IMR-90 (cell line): ENCODE results near the gene ZFYVE1. TPM values are rescaled to one million over a fixed set of nuclear protein-coding genes. Genes with fewer than 3 reads are reported as not detected.
A peak's percentile ranks its signal among the peaks of the same experiment; 100 is the strongest.

Experiments used
- ATAC-seq: fragments of 200-7000 bp; cut with Tn5 transposase; 2 replicates; pipeline ENCODE4 v1.9.1; 2020; ENCODE audit warnings: low read depth, mild to moderate bottlenecking, moderate library complexity
- BruUV-seq: library from RNA; stranded (reverse); fragments of 400-500 nt; replicated peaks from 2 replicates; lab custom pipeline; 2021; lab: Mats Ljungman, UMichigan
- CTCF ChIA-PET: fragments of 300-600 bp; formaldehyde crosslinking; extraction: SDS; loops from one replicate; lab custom pipeline; 2021; ENCODE audit warnings: antibody characterized with exemption; lab: Yijun Ruan, JAX
- POLR2A ChIA-PET: fragments of 300-600 bp; sonication (Branson Sonifier 250); formaldehyde crosslinking; loops from one replicate; lab custom pipeline; 2022; ENCODE audit warnings: antibody characterized with exemption; ENCODE audit not compliant: unreplicated experiment; lab: Charles Lee
- DNase-seq: peaks from one replicate; pipeline ENCODE4 v3.0.0; 2013
- H2AFZ ChIP-seq: replicated peaks from 2 replicates; pipeline ENCODE3; 2013; ENCODE audit warnings: low read length, mild to moderate bottlenecking; ENCODE audit not compliant: poor library complexity
- H2AK5ac ChIP-seq: 2 replicates; pipeline ENCODE4 v1.6.1; 2013; ENCODE audit warnings: low read depth, low read length, inconsistent platforms
- H2AK9ac ChIP-seq: replicated peaks from 2 replicates; pipeline ENCODE3; 2013; ENCODE audit warnings: mild to moderate bottlenecking, low read depth, low read length, moderate library complexity; ENCODE audit not compliant: poor library complexity
- H2BK120ac ChIP-seq: 2 replicates; pipeline ENCODE4 v1.6.1; 2013; ENCODE audit warnings: low read depth, low read length, inconsistent platforms
- H2BK15ac ChIP-seq: 3 replicates; pipeline ENCODE4 v1.6.1; 2013; ENCODE audit warnings: low read depth, low read length, inconsistent platforms
- H2BK20ac ChIP-seq: 2 replicates; pipeline ENCODE4 v1.6.1; 2013; ENCODE audit warnings: low read depth, mild to moderate bottlenecking, inconsistent platforms, low read length, moderate library complexity
- H2BK5ac ChIP-seq: 2 replicates; pipeline ENCODE4 v1.6.1; 2013; ENCODE audit warnings: mild to moderate bottlenecking, low read depth, low read length, inconsistent platforms; ENCODE audit not compliant: poor library complexity, severe bottlenecking
- H3K14ac ChIP-seq: replicated peaks from 2 replicates; pipeline ENCODE4 v1.6.1; 2013; ENCODE audit warnings: low read depth, low read length, inconsistent platforms
- H3K18ac ChIP-seq: 2 replicates; pipeline ENCODE4 v1.6.1; 2013; ENCODE audit warnings: low read depth, low read length, control low read depth
- H3K23ac ChIP-seq: 2 replicates; pipeline ENCODE4 v1.6.1; 2013; ENCODE audit warnings: low read depth, low read length, inconsistent platforms
- H3K27ac ChIP-seq: 2 replicates; pipeline ENCODE4 v1.5.1; 2013; ENCODE audit warnings: mild to moderate bottlenecking, control low read depth, low read length; ENCODE audit not compliant: insufficient read depth
- H3K27me3 ChIP-seq: 2 replicates; pipeline ENCODE4 v1.6.1; 2013; ENCODE audit warnings: low read length; ENCODE audit not compliant: control insufficient read depth, insufficient read depth
- H3K36me3 ChIP-seq: 2 replicates; pipeline ENCODE4 v1.6.1; 2013; ENCODE audit warnings: low read length, mixed read lengths; ENCODE audit not compliant: control insufficient read depth, insufficient read depth
- H3K4ac ChIP-seq: 2 replicates; pipeline ENCODE4 v1.6.1; 2013; ENCODE audit warnings: low read depth, low read length, inconsistent platforms
- H3K4me1 ChIP-seq: 2 replicates; pipeline ENCODE4 v1.6.1; 2013; ENCODE audit warnings: low read length, mixed read lengths; ENCODE audit not compliant: control insufficient read depth, insufficient read depth
- H3K4me2 ChIP-seq: 2 replicates; pipeline ENCODE4 v1.6.1; 2013; ENCODE audit warnings: low read depth, mild to moderate bottlenecking, control low read depth, low read length, moderate library complexity
- H3K4me3 ChIP-seq: 2 replicates; pipeline ENCODE4 v1.5.1; 2013; ENCODE audit warnings: low read depth, mild to moderate bottlenecking, control low read depth, low read length, moderate library complexity; ENCODE audit not compliant: insufficient read depth
- H3K56ac ChIP-seq: 2 replicates; pipeline ENCODE4 v1.6.1; 2013; ENCODE audit warnings: low read length, inconsistent platforms; ENCODE audit not compliant: insufficient read depth; ENCODE audit errors: extremely low read depth
- H3K79me1 ChIP-seq, 2 experiments: 2 replicates each; pipeline ENCODE4 v1.6.1; 2013; ENCODE audit warnings: low read length in 2 of 2, inconsistent platforms in 1 of 2, low read depth in 1 of 2
- H3K9ac ChIP-seq: 2 replicates; pipeline ENCODE4 v1.6.1; 2013; ENCODE audit warnings: low read depth, low read length, control low read depth
- H3K9me1 ChIP-seq: 2 replicates; pipeline ENCODE4 v1.6.1; 2013; ENCODE audit warnings: low read length, inconsistent platforms; ENCODE audit not compliant: insufficient read depth
- H3K9me3 ChIP-seq: 2 replicates; pipeline ENCODE4 v1.6.1; 2013; ENCODE audit warnings: low read length; ENCODE audit not compliant: control insufficient read depth, insufficient read depth
- H4K20me1 ChIP-seq: 2 replicates; pipeline ENCODE4 v1.6.1; 2013; ENCODE audit warnings: low read length, inconsistent platforms; ENCODE audit not compliant: insufficient read depth
- H4K5ac ChIP-seq: 2 replicates; pipeline ENCODE4 v1.6.1; 2013; ENCODE audit warnings: mild to moderate bottlenecking, low read depth, low read length, control low read depth
- H4K8ac ChIP-seq, 2 experiments: 2 replicates each; pipeline ENCODE4 v1.6.1; 2013; ENCODE audit warnings: low read depth in 2 of 2, low read length in 2 of 2, control low read depth in 1 of 2, inconsistent platforms in 1 of 2
- H4K91ac ChIP-seq: 2 replicates; pipeline ENCODE4 v1.6.1; 2013; ENCODE audit warnings: low read depth, low read length, inconsistent platforms; ENCODE audit not compliant: insufficient read depth
- CEBPB ChIP-seq: IDR thresholded peaks from 2 replicates; pipeline ENCODE4 v1.6.1; 2012; ENCODE audit warnings: low read depth, low read length, improper control_type of control experiment
- POLR2A ChIP-seq: IDR thresholded peaks from 2 replicates; pipeline ENCODE4 v1.6.1; 2012; ENCODE audit warnings: mild to moderate bottlenecking, low read depth, low read length
- WGBS, 2 experiments: methylation state at CpG; one replicate each; pipeline versions ENCODE4 v1.1.5 to v1.1.7; 2013; ENCODE audit warnings: missing lambda C conversion rate in 2 of 2; ENCODE audit not compliant: insufficient read length in 1 of 2; ENCODE audit errors: extremely low coverage in 2 of 2; 5-methylcytosine and 5-hydroxymethylcytosine counted together
- dilution Hi-C: fragments of 300-500 bp; cut with HindIII; formaldehyde crosslinking; loops from one replicate; pipeline ENCODE4 v1.14.3; 2018; ENCODE audit warnings: low sequenced_read_pairs; ENCODE audit not compliant: unreplicated experiment
- in situ Hi-C: fragments of 300-500 bp; cut with MboI; formaldehyde crosslinking; loops from 3 replicates; pipeline ENCODE4 v1.14.3; 2019; ENCODE audit warnings: low sequenced_read_pairs, inconsistent platforms, mixed read lengths
- intact Hi-C: fragments of 100-400 bp; cut with micrococcal nuclease; formaldehyde crosslinking; loops from 2 replicates; pipeline ENCODE4 v1.10.0; 2022
- polyA plus RNA-seq, 3 experiments: library from polyadenylated mRNA; depleted of rRNA; stranded (reverse); fragments of >200 nt; gene quantifications; 2 replicates each; pipeline ENCODE4 v1.2.3, GENCODE V29; 2012; ENCODE audit warnings: low replicate concordance in 1 of 3
- total RNA-seq: library from RNA; depleted of rRNA; stranded (reverse); fragments of >200 nt; gene quantifications from 2 replicates; pipeline ENCODE4 v1.2.3, GENCODE V29; 2012

ZFYVE1 gene
- total and polyA plus RNA-seq, 2 of the 4 experiments (the other 2 are of a cell fraction) = 12.2 to 14.2 TPM

DNA sequence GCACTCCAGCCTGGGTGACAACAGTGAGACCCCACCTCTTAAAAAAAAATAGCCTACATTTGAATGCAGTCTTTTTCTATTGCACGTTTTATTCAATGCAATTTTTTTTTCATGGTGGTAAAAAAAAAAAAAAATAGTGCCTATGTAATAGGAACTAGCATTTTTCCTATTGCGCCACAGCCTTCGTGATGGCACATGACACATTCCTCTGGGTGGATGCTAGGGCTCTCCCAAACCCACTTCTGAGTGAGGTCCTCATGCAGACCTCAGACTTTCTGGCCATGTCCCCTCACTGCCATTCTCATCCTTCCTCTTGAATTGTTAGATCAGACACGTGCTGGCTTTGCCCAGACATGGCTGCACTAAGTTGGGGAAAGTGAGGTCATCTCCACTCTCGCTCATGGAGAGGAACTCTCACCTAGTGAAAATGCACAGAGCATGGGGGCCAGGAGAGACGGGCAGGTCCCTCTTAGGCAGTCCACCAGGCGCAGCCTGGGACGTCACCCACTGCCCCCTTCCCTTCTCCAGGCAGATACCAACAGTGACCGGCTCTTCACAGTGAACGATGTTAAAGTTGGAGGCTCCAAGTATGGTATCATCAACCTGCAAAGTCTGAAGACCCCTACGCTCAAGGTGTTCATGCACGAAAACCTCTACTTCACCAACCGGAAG lies 81.4 kb downstream of the ZFYVE1 start:
- 89% methylated on average over 4 of the region's 13 CpGs; no CpG with 5 or more reads in 1 of the 2 experiments for WGBS, 2 experiments
- no peak overlapping the region for H3K56ac ChIP-seq
- no peak overlapping the region for H3K27ac ChIP-seq
- H3K4me2 ChIP-seq = no peak overlapping the region
- no peak overlapping the region for H2BK5ac ChIP-seq
- H3K23ac ChIP-seq = no peak overlapping the region
- no peak overlapping the region for H2BK15ac ChIP-seq
- no peak overlapping the region for H4K91ac ChIP-seq
- DNase-seq (no peak), ATAC-seq (no peak)
- H3K9ac ChIP-seq = no peak overlapping the region
- H4K20me1 ChIP-seq = no peaks in the 10 kb centered on the region
- peak overlapping the region; percentile 52 for H2AK9ac ChIP-seq
- H3K27me3 ChIP-seq = no peaks in the 10 kb centered on the region
- H2AFZ ChIP-seq = no peak overlapping the region
- H2AK5ac ChIP-seq = no peak overlapping the region
- no peak overlapping the region for H2BK20ac ChIP-seq
- H2BK120ac ChIP-seq = no peak overlapping the region
- H4K8ac ChIP-seq = no peak overlapping the region
- H3K36me3 ChIP-seq = peaks cover 26% of the 10 kb centered on the region
- in situ Hi-C loops = loop anchor here (5.0 kb wide), 1 partner anchor 433 kb away; no protein-coding TSS in a partner anchor
- intact Hi-C loops = no loop called here
- dilution Hi-C loops = no loop called here
- no peak overlapping the region for H3K4me3 ChIP-seq
- no peak overlapping the region for H3K4ac ChIP-seq
- H3K4me1 ChIP-seq = 0 out of 2 replicates have a peak, but pooled peaks cover 4% of the 10 kb centered on the region
- ChIA-PET CTCF (no interaction called here), POLR2A (no interaction called here)
- no peak overlapping the region for H4K5ac ChIP-seq
- no TSS peak for BruUV-seq
- no peaks in the 10 kb centered on the region for H3K9me3 ChIP-seq
- peaks cover 12% of the 10 kb centered on the region for H3K9me1 ChIP-seq
- no peak overlapping the region for H3K14ac ChIP-seq
- no peaks in the 10 kb centered on the region for H3K79me1 ChIP-seq
- H3K18ac ChIP-seq = no peak overlapping the region
- no peak for TF ChIP-seq POLR2A
- TF ChIP-seq CEBPB = 0 out of 2 replicates have a peak, but pooled peaks have one; percentile 7
